DND-41 (cell line): ENCODE measurements around the gene DMKN.

Experiments
- ATAC-seq: fragments of 200-7000 bp; cut with Tn5 transposase; 3 replicates; pipeline ENCODE4 v1.9.1; 2021; ENCODE audit warnings: low read depth; ENCODE audit not compliant: insufficient read depth
- DNase-seq: peaks from one replicate; pipeline ENCODE4 v3.0.0-alpha.2; 2020
- H2AFZ ChIP-seq: 2 replicates; pipeline ENCODE4 v1.6.0; 2012; ENCODE audit warnings: low read depth, low read length
- H3K27ac ChIP-seq: 2 replicates; pipeline ENCODE4 v1.5.1; 2012; ENCODE audit warnings: low read length, inconsistent platforms
- H3K27me3 ChIP-seq: fragments of 200-600 bp; sonication (generic); 2 replicates; pipeline ENCODE4 v1.6.0; 2012; ENCODE audit warnings: low read length, mild to moderate bottlenecking, inconsistent platforms; ENCODE audit not compliant: insufficient read depth, poor library complexity
- H3K36me3 ChIP-seq: 2 replicates; pipeline ENCODE4 v1.5.1; 2012; ENCODE audit warnings: low read length, inconsistent platforms; ENCODE audit not compliant: insufficient read depth
- H3K4me1 ChIP-seq: 2 replicates; pipeline ENCODE4 v1.5.1; 2012; ENCODE audit warnings: mild to moderate bottlenecking, low read length; ENCODE audit not compliant: insufficient read depth
- H3K4me2 ChIP-seq: 2 replicates; pipeline ENCODE4 v1.6.0; 2012; ENCODE audit warnings: mild to moderate bottlenecking, moderate library complexity, low read length, inconsistent platforms; ENCODE audit not compliant: insufficient read depth
- H3K4me3 ChIP-seq, 2 experiments: fragments of 200-600 bp in 1 of 2; shearing (Covaris generic) in 1 of 2; 2 replicates each; pipeline ENCODE4 v1.5.1; 2012 to 2016; ENCODE audit warnings: inconsistent platforms in 2 of 2, low read length in 2 of 2, mild to moderate bottlenecking in 2 of 2, low read depth in 1 of 2, moderate library complexity in 1 of 2
- H3K79me2 ChIP-seq: 2 replicates; pipeline ENCODE4 v1.6.0; 2012; ENCODE audit warnings: low read length, inconsistent platforms; ENCODE audit not compliant: insufficient read depth
- H3K9ac ChIP-seq: 2 replicates; pipeline ENCODE4 v1.6.0; 2012; ENCODE audit warnings: low read depth, mild to moderate bottlenecking, inconsistent platforms, low read length, moderate library complexity
- H3K9me3 ChIP-seq: 2 replicates; pipeline ENCODE4 v1.5.1; 2012; ENCODE audit warnings: low read length, moderate library complexity, mild to moderate bottlenecking, inconsistent platforms; ENCODE audit not compliant: insufficient read depth, severe bottlenecking
- H4K20me1 ChIP-seq: 2 replicates; pipeline ENCODE4 v1.6.0; 2012; ENCODE audit warnings: low read length; ENCODE audit not compliant: insufficient read depth
- CTCF ChIP-seq: IDR thresholded peaks from 2 replicates; pipeline ENCODE4 v1.5.1; 2012; ENCODE audit warnings: borderline replicate concordance, low read length, moderate library complexity, mild to moderate bottlenecking; ENCODE audit not compliant: poor library complexity, severe bottlenecking; ENCODE audit errors: extremely low read depth
- EZH2 ChIP-seq: IDR thresholded peaks from 3 replicates; pipeline ENCODE4 v1.6.1; 2012; ENCODE audit warnings: borderline replicate concordance, low read depth, mild to moderate bottlenecking, moderate library complexity, low read length, inconsistent platforms; ENCODE audit not compliant: severe bottlenecking

Gene DMKN

GRCh38 chr19:35498220-35498619 lies 15.2 kb downstream of the DMKN start:
- Histone ChIP-seq H3K4me2 (no peak overlapping the region), H3K36me3 (no peaks in the 10 kb centered on the region), H3K9me3 (no peaks in the 10 kb centered on the region), H3K4me1 (peaks cover 5% of the 10 kb centered on the region), H3K4me3 (no peak overlapping the region), H2AFZ (no peak overlapping the region), H3K79me2 (no peaks in the 10 kb centered on the region), H3K9ac (no peak overlapping the region), H4K20me1 (no peaks in the 10 kb centered on the region), H3K27ac (no peak overlapping the region), H3K27me3 (no peaks in the 10 kb centered on the region)
- DNase-seq (no peak), ATAC-seq (no peak)
- TF ChIP-seq EZH2 (no peak), CTCF (no peak)

- Histone ChIP-seq H3K27me3 (peaks cover 4% of the 10 kb centered on the region), H3K36me3 (no peaks in the 10 kb centered on the region), H3K9ac (no peak overlapping the region), H3K4me2 (no peak overlapping the region), H2AFZ (no peak overlapping the region), H3K27ac (no peak overlapping the region), H3K4me3 (no peak overlapping the region), H4K20me1 (no peaks in the 10 kb centered on the region), H3K4me1 (peaks cover 5% of the 10 kb centered on the region), H3K9me3 (no peaks in the 10 kb centered on the region), H3K79me2 (no peaks in the 10 kb centered on the region)
- no peak for ATAC-seq
- TF ChIP-seq EZH2 (no peak), CTCF (no peak)
- no peak for DNase-seq
Observed at GRCh38 chr19:35497406-35497805, 16.0 kb downstream of the DMKN start.

- Histone ChIP-seq H2AFZ (peak overlapping the region; percentile 29; the same call in 1 of the 2 replicates), H3K36me3 (no peaks in the 10 kb centered on the region), H3K4me1 (peaks cover 5% of the 10 kb centered on the region), H3K27ac (no peak overlapping the region), H3K4me3 (no peak overlapping the region), H3K79me2 (no peaks in the 10 kb centered on the region), H3K9ac (no peak overlapping the region), H4K20me1 (no peaks in the 10 kb centered on the region), H3K4me2 (no peak overlapping the region), H3K9me3 (no peaks in the 10 kb centered on the region), H3K27me3 (peaks cover 13% of the 10 kb centered on the region)
- TF ChIP-seq CTCF = peak; percentile 99
- TF ChIP-seq EZH2 = no peak
- ATAC-seq = peak; percentile 96
- DNase-seq = peak; percentile 65
Observed at GRCh38 chr19:35495107-35496064, 18.1 kb downstream of the DMKN start.
